ENCODE data around the gene RNF19B. TPM values are rescaled to one million over a fixed set of nuclear protein-coding genes. Genes with fewer than 3 reads are reported as not detected.

RNF19B gene
- total and polyA plus RNA-seq, 4 donors, result 13.6 to 35.5 (median 27.7) TPM

- WGBS (ENCODE audit: insufficient coverage), result 41% methylated on average over 18 of the region's 19 CpGs
- Histone ChIP-seq H3K27ac (ENCODE audit: low read depth, low read length) (no peak overlapping the region), H3K27me3 (ENCODE audit: control insufficient read depth, insufficient read depth, low read length) (peaks cover 24% of the 10 kb centered on the region)
Measured at GRCh38 chr1:32886828-32887414, 77.7 kb downstream of the RNF19B start.

More at GRCh38 chr1:32886828-32887414, 77.7 kb downstream of the RNF19B start:
- Histone ChIP-seq H3K4me3 (ENCODE audit: low read depth, low read length) (peak overlapping the region; percentile 14), H3K9me3 (ENCODE audit: control insufficient read depth, insufficient read depth, low read length) (no peaks in the 10 kb centered on the region), H3K4me1 (ENCODE audit: control insufficient read depth, insufficient read depth, low read length) (peaks cover 47% of the 10 kb centered on the region), H3K36me3 (ENCODE audit: control insufficient read depth, insufficient read depth, low read length) (peaks cover 12% of the 10 kb centered on the region)
- DNase-seq (ENCODE audit: low read depth in 4 of 6, low spot score in 6 of 6), result peak in 1 of 6 donors; percentile 49

Other genes with a start within 250 kb of the RNF19B start
- gene YARS1, start 147.5 kb downstream of the RNF19B start, total RNA-seq, result 10 to 100 TPM; 51.8 to 54.3 TPM
- 100 to 1,000 TPM in 1 of 2 donors, 10 to 100 TPM in 1; 81.8 to 105 TPM for gene YARS1, start 147.5 kb downstream of the RNF19B start, polyA plus RNA-seq (ENCODE audit: insufficient read length in 2 of 2)
- 10 to 100 TPM; 46.1 to 54.9 TPM for gene S100PBP, start 147.2 kb downstream of the RNF19B start, total RNA-seq
- gene S100PBP, start 147.2 kb downstream of the RNF19B start, polyA plus RNA-seq (ENCODE audit: insufficient read length in 2 of 2), result 10 to 100 TPM; 30.2 to 50.7 TPM
- 10 to 100 TPM; 44.9 to 82.0 TPM for gene FNDC5, start 93.9 kb downstream of the RNF19B start, total RNA-seq
- 10 to 100 TPM; 64.5 to 76.9 TPM for gene FNDC5, start 93.9 kb downstream of the RNF19B start, polyA plus RNA-seq (ENCODE audit: insufficient read length in 2 of 2)
- gene HPCA, start 78.3 kb downstream of the RNF19B start, total RNA-seq, result 10 to 100 TPM; 19.3 to 57.0 TPM
- 100 to 1,000 TPM; 177 to 209 TPM for gene HPCA, start 78.3 kb downstream of the RNF19B start, polyA plus RNA-seq (ENCODE audit: insufficient read length in 2 of 2)
- 10 to 100 TPM in 1 of 2 donors, 1 to 10 TPM in 1; 7.1 to 12.1 TPM for gene TMEM54, start 63.4 kb downstream of the RNF19B start, total RNA-seq
- 10 to 100 TPM; 31.3 to 34.0 TPM for gene TMEM54, start 63.4 kb downstream of the RNF19B start, polyA plus RNA-seq (ENCODE audit: insufficient read length in 2 of 2)
- 100 to 1,000 TPM in 1 of 2 donors, 10 to 100 TPM in 1; 57.1 to 135 TPM for gene AK2, start 72.1 kb upstream of the RNF19B start, total RNA-seq
- 100 to 1,000 TPM; 110 to 126 TPM for gene AK2, start 72.1 kb upstream of the RNF19B start, polyA plus RNA-seq (ENCODE audit: insufficient read length in 2 of 2)
- gene AZIN2, start 116.3 kb upstream of the RNF19B start, total RNA-seq, result 10 to 100 TPM; 15.1 to 20.6 TPM
- 10 to 100 TPM; 31.1 to 33.2 TPM for gene AZIN2, start 116.3 kb upstream of the RNF19B start, polyA plus RNA-seq (ENCODE audit: insufficient read length in 2 of 2)
- gene TRIM62, start 217.2 kb upstream of the RNF19B start, total RNA-seq, result 10 to 100 TPM in 1 of 2 donors, 1 to 10 TPM in 1; 6.8 to 11.6 TPM
- 10 to 100 TPM; 17.8 to 20.7 TPM for gene TRIM62, start 217.2 kb upstream of the RNF19B start, polyA plus RNA-seq (ENCODE audit: insufficient read length in 2 of 2)